GDM1 (cell line): Measurements from ENCODE around the gene GNGT2.
"Not testable (repeated sequence)": the region's sequence is repeated elsewhere in the genome, so short reads cannot be mapped to it uniquely, and the experiment has no call there.

Source experiments
- DNase-seq: peaks from one replicate; lab custom pipeline; 2025; lab: John Stamatoyannopoulos, UW

The GNGT2 gene

DNA sequence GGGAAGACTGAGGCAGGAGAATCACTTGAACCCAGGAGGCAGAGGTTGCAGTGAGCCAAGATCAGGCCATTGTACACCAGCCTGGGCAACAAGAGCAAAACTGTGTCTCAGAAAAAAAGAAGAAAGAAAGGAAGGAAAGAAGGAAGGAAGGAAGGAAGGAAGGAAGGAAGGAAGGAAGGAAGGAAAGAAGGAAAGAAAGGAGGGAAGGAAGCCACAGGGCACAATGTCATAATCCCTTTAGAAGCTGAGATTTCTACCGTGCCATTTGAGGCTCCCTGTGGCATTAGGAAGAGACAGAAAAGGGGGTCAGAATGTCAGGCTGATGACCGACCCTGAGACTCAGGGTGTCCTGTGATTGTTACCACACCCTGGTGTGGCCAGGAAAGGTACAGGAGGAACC lies 6.6 kb downstream of the GNGT2 start:
- no peak for DNase-seq

DNA sequence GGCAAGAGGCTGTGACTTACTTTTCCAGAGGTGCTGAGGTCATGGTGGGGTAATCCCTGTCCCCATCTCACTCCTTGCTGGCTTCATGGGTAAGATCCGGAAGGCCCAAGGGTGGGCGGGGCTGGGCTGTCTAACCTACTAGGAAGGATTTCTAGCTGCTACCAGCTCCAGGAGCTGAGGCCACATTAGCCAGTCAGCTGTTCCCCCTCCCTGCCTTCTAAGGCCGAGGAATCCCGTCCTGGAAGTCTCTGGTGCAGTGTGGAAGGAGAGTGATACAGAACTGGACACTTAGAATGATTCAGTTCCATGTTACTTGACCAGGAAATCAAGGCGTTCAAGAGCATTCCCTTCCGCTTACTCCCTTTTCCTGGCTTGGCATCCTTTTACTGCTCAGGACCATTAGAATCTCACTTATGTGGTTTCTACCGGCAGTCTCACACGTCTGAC lies 8.9 kb downstream of the GNGT2 start:
- DNase-seq, result no peak

DNA sequence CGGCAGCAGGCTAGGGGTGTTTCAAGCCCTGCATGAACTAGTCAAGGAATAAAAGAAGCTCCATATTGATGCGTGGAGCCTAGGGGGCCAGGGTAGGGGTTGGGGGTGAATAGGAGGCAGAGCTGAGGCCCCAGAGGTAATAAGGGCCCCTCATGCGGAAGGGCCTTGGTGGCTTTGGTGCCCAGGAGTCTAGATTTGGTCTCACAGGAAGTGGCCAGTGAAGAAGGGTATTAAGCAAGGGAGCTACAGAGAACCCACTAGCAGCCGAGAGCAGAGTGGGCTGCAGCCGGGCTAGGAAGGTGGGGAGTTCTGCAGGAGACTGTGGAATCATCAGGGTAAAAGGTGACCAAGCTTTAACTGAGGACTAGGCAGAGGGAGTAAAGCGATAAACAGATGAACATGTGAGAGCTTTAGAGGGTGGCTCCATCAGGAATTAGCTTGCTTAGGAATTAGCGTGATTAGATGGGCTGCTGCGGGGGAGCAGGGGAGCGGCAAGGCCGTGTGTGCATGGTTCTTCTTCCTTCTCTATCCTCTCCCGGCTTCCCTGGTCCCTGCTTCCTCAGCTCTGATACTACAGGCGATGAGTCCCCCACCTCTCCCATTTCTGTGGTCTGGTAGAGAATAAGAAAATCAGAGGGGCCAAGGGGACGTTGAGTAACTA lies 9.8 kb downstream of the GNGT2 start:
- no peak for DNase-seq

DNA sequence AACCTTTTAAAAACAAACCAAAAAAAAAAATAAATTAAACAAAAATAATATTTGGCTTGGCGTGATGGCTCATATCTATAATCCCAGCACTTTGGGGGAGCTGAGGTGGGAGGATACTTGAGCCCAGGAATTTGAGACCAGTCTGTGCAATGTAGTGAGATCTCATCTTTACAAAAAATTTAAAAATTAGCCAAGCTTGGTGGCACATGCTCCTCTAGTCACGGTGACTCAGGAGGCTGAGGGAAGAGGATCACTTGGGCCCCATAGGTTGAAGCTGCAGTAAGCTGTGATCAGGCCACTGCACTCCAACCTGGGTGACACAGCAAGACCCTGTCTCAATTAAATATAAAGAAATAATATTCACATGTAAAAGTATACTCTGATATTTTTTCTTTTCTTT lies 12.2 kb downstream of the GNGT2 start:
- DNase-seq, result no peak

DNA sequence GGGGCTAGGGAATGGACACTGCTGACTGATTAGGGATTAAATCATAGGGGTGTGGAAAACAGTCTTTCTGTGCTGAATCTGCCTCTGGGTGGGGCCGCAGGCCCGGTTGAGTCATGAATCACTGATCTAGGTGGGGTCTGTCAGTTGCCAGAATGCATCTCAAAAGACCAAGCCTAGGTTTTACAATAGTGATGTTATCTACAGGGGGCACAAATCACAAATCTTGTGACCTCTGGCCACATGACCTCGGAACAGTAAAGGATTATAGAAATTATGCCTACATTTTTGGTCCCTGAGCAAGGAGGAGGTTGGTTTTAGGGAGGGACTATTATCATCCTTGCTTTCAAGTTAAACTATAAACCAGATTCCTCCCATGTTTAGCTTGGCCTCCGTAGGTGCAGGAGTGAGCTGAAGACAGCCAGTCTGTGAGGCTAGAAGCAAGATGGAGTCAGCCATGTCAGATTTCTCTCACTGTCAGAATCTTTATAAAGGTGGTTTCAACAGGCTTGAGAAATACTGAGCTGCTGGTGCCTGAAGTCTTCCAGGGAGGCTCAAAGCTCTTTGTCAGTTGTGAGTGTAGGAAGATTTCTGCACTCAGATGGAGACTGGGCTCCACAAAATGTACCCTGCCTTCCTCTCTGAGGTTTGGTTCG lies 12.9 kb downstream of the GNGT2 start:
- DNase-seq, result no peak

DNA sequence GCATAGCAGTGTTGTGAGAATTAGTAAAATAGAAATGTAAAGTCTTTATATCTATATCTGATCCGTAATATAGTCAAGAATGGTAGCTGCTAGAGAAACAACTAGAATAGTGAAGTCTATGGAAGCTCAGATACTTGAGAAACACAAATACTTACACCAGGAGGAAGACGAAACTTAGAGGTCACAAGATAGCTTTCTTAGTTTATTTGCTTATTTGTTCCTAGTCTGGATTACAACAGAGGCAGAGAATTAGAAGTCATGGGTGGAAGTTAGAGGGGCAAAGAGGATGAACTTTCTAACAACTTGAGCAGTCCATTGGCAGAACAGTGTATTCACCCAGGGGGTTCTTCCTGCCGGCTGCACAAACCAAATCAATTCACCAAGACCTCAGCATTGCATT lies 13.9 kb downstream of the GNGT2 start:
- no peak for DNase-seq

DNA sequence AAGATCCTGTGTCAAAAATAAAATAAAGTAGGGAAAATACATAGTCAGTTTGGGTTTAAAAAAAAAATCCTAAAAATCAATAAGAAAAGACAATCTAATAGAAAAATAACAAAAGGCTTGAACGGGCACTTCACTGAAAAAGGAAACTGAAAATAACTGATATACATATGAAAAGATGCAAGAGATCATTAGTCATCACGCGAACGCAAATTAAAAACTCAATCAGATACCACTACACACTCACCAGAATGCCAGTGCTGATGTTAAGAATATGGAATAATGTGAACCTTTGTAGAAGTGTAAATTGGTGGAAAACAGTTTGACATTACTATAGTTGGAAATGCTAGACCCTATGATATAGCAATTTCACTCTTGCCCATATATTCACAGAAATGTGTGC lies 14.6 kb downstream of the GNGT2 start:
- DNase-seq, result no peak

DNA sequence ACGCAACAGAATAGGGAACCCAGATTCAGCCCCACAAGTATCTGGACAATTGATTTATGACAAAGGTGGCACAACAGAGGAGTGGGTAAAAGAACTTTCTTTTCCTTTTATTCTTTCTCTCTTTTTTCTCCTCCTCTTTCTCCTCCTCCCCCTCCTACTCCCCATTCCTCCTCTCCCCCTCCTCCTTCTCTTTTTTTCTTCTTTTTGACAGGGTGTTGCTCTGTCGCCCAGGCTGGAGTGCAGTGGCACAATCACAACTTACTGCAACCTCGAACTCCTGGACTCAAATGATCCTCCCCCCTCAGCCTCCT lies 16.1 kb downstream of the GNGT2 start:
- DNase-seq, result no peak

DNA sequence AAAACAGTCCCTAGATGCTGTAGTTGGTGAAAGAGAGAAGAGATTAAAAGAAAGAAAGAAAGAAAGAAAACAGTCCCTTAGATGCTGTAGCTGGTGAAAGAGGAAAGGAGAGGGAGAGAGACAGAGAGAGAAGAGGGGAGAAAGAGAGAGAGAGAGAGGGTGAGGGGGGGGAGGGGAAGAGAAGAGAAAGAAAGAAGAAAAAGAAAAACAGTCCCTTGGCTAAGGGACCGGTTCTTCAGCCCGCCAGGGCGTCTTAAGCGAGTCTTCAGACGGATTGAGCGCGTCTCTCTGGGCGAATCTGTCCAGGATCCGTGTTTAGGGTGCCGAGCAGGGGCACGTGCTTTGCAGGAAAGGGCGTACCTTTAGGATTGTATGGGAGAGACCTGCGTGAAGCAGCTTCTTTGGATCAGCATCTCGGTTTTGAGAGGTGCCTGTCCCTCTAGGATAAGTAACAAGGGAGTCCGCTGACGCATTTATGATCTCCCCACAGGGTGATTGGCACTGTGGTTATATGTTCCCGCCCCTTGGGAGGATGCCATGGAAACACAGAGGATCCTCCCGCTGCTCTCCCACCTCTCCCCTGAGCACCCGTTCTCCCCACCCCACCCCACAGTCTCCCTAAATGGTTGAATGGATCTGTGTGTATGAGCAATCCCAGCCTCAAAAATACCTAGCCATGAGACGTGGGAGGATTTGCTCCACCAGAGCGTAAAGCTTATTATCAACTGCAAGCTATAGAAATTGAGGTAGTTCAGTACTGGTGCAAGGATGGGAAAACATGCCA lies 16.7 kb downstream of the GNGT2 start:
- DNase-seq, result peak; percentile 52

DNA sequence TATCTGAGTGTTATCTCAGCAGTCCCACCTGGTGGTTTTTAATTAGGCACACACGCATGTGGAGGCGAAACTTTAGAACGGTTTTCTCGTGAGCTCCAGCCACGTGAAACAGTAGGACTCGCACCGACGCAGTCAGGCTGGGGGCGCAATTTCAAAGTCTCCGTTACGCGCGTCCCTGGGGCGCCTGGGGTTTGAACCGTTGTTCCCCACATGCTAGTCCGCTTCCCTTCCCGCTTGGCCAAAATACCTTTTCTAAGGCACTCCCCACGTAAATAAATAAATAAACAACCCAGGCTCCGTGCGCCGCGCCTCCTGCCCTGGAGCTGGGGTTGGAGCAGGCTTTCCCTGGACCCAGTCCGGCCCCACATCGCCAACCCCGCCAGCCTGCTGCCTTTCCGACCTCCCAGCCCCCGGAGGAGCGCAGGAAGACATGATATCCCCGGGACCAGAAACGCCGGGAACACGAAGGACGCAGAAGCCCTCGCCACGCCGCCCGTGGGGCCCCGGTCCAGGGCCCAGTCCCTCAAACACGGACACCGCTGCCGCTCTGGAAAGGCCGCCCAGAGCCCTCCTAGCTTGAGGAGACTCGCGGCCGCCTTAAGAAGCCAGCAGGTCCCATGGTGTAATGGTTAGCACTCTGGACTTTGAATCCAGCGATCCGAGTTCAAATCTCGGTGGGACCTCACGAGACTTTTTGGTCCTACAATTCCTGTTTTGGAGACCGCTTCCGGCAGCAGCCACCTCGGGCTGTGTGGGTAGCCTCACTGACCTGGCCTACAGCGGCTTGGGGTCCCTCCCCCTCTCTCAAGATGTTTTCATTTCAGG lies 18.2 kb downstream of the GNGT2 start:
- DNase-seq, result peak; percentile 87

DNA sequence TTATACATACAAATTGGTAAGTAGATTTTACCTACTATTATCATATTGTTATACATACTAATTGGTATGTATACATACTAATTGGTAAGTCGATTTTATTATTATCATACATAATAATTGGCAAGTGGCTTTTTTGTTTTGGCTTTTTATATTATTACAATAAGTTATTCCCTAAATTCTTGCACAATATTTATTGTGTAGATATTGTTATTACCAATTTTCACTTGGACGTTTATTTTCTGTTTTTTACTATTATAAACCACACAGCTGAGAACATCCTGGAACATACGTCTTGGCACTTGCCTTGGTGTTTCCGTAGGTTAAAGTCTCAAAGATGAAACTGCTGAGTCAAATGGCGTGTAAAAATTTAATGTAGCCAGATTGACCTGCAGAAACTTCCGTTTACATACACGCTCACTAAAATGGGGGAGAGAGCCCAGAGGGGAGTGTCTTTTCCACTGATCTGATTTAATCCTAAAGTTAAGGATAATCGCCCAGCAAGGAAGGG lies 18.9 kb downstream of the GNGT2 start:
- no peak for DNase-seq

DNA sequence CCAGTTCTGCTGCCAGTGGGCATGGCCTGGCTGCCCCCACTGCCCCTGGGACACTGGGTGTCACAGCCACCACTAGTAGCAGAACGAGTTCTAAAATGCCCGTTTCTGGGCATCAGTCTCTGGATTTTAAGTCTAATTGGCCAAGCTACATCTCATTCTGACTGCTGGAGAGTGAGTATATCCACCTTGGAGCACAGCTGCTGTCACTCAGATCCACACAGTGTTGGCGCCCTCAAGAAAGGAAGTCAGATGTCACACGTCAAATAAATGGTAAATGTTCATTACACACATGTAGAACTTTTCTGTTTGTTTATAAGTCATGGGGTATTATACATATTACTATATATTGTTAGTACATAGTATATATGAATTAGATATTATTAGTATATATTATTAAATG lies 19.4 kb downstream of the GNGT2 start:
- no peak for DNase-seq

DNA sequence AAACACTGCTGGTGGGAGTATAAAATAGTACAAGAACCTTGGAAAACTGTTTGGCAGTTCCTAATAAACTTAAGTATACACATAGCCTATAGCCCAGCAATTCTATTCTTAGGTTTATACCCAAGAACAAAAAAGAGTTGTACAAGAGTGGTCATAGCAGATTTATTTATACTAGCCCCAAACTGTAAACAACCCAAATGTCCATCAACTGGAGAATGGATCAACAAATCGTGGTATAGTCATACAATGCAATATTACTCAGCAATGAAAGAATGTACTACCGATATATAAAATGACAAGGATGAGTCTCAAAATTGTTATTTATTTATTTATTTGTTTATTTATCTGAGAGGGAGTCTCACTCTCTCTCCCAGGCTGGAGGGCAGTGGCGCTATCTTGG lies 23.1 kb downstream of the GNGT2 start:
- no peak for DNase-seq

DNA sequence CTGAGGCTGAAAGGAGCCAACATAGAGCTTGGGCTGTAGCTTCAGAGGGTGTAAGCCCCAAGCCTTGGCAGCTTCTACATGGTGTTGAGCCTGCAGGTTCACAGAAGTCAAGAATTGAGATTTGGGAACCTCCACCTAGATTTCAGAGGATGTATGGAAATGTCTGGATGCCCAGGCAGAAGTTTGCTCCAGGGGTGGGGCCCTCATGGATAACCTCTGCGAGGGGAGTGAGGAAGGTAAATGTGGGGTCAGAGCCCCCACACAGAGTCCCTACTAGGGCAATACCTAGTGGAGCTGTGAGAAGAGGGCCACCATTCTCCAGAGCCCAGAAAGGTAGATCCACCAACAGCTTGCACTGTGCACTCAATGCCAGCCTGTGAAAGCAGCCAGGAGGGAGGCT lies 25.0 kb downstream of the GNGT2 start:
- not testable (repeated sequence) for DNase-seq

DNA sequence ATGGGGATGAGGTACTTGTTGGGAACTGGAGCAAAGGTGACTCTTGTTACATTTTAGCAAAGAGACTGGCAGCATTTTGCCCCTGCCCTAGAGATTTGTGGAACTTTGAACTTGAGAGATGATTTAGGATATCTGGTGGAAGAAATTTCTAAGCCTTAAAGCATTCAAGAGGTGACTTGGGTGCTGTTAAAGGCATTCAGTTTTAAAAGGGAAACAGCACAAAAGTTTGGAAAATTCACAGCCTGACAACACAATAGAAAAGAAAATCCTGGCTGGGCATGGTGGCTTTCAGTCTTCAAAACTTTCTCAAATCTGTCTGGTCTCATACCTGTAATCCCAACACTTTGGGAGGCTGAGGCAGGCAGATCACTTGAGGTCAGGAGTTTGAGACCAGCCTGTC lies 25.9 kb downstream of the GNGT2 start:
- not testable (repeated sequence) for DNase-seq

DNA sequence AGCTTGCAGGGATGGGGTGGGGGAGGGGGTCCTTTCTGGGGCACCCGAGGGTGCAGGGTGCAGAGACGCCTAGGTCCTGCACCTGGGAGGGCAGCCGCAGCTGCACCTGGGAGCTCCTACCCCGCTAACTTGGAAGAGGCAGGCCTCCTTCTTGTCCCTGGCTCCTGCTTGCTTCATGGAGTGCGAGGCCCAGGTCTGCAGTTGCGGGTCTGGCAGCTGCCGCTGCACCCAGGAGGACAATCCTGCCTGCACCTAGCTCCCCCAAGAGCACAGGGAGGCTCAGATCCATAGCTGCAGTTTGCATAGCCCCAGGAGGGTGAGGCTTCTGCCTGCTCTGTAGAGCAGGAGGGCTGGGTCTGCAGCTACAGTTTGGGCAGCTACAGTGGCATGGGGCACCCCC lies 26.6 kb downstream of the GNGT2 start:
- DNase-seq, result no peak

DNA sequence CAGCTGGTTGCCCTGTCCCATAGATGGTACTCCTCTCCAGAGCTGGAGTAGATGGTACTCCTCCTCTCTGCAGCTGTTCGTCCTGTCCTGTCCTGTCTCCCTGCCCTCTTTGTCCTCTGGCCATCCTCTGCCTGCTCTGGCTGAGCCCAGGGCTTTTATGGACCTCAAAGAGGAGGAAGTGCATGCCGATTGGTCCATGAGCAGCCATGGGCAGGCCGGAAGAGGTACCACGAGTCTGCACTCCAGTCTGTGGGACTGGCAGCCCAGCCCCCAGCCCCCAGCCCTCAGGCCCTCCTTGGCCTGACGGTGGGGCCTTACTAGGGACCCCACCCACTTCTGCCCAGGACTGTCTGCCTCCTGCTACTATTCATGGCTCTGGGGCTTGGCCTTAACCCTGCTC lies 27.0 kb downstream of the GNGT2 start:
- no peak for DNase-seq

DNA sequence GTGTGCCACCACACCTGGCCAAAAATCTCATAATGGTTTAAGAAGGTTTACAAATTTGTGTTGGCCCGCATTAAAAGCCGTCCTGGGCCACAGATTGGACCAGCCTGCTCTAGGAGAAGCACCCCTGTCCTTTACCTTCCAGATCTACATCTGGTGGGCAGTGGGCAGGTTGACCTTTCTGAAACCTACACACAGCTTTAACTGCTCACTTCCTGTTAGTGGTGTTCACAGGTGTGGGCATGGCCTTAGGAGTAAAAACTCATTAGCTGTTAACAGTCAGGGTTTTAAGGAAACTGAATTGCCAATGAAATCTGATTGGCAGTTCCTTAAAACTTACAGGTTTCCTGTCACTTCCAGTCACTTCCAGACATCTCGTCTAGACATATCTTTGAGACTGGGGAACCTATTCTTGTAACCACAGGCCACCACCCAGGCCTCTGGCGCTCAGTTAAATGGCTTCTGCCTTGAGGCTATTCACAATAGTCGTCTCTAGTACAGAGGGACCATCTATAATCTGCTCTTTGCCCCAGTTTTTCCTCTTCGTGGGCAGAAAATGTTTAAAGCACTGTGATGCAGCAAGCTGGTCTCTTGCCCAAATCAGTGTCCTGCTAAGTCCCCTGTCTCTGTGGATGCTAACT lies 29.3 kb downstream of the GNGT2 start:
- DNase-seq, result peak; percentile 11

DNA sequence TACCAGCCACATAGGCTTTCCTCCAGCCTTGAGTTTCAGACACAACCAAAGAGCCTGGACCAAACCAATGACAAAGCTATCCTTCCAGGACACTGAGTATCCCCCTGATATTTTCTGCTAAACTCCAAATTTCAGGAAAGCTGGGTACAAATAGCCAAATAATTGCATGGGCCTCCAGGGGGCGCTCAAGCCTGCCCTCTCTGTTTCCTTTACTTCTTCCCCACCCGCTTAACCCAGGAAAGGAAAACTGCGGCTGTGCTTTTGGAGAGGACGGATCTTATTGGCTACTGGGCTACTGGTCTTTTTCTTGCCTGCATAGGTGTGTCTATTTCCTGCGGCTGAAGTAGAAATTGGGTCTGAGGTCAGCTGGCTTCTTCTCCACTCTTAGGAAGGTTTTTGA lies 30.1 kb downstream of the GNGT2 start:
- peak; percentile 13 for DNase-seq

DNA sequence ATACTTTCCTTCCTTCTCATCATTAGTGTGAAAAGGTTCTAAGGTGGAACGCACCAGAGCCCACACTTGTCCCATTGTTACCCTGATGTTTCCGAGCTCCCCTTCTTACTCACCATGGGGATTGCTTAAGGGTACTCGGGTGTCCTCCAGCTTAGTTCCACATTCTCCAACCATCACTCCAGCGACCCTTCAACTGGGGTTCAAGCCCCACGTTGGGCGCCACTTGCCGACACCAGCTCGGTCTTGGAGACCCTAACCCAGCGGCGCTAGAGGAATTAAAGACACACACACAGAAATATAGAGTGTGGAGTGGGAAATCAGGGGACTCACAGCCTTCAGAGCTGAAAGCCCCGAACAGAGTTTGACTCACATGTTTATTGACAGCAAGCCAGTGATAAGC lies 34.4 kb downstream of the GNGT2 start:
- not testable (repeated sequence) for DNase-seq

DNA sequence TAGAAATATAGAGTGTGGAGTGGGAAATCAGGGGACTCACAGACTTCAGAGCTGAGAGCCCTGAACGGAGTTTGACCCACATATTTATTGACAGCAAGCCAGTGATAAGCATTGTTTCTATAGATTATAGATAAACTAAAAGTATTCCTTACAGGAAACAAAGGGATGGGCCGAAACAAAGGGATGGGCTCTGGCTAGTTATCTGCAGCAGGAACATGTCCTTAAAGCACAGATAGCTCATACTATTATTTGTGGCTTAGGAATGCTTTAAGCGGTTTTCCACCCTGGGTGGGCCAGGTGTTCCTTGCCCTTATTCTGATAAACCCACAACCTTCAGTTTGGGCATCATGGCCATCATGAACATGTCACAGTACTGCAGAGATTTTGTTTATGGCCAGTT lies 39.7 kb downstream of the GNGT2 start:
- not testable (repeated sequence) for DNase-seq

DNA sequence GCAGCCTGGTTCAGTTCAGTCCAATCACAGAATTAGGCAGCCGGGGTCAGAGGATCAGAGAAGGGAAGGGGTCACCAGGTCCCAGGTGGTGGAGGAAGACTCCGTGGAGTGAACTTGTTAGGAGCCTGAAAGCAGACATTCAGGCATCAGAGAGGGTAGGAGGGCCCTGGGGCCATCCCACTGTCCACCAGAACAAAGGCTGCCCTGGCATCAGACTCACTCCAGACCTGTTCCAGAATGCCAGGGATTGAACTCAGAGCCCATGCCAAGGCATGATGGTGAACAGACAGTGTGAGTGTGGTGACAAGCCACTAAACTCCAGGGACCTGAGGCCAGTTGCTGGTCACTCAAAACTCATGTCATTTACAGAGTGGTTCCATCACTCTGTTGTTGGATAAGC lies 40.2 kb downstream of the GNGT2 start:
- DNase-seq, result no peak
